Activated CD4-positive, alpha-beta T cell treated with anti-CD3 and anti-CD28 coated beads for 36 hours (primary cell): ENCODE data around the gene ZNF823. TPM values are rescaled to one million over a fixed set of nuclear protein-coding genes. Genes with fewer than 3 reads are reported as not detected.

Experiments
- ATAC-seq: fragments of 200-7000 bp; cut with Tn5 transposase; one replicate; pipeline ENCODE4 v1.10.0; 2021; ENCODE audit warnings: mild to moderate bottlenecking, moderate library complexity
- CTCF ChIA-PET: fragments of 350-600 bp; sonication (Branson Sonifier 250); formaldehyde crosslinking; loops from one replicate; lab custom pipeline; 2021; ENCODE audit warnings: antibody characterized with exemption; lab: Charles Lee
- POLR2A ChIA-PET: fragments of 350-600 bp; sonication (Branson Sonifier 250); formaldehyde crosslinking; loops from one replicate; lab custom pipeline; 2021; ENCODE audit warnings: antibody characterized with exemption, inconsistent platforms; lab: Charles Lee
- DNase-seq: peaks from one replicate; pipeline ENCODE4 v3.0.0-alpha.2; 2020
- H3K27ac Mint-ChIP-seq: one replicate; pipeline ENCODE4 v1.8.0; 2021; ENCODE audit warnings: mixed read lengths
- H3K27me3 Mint-ChIP-seq: one replicate; pipeline ENCODE4 v1.8.0; 2021; ENCODE audit warnings: mixed read lengths
- H3K36me3 Mint-ChIP-seq: one replicate; pipeline ENCODE4 v1.8.0; 2021; ENCODE audit warnings: low read depth, mixed read lengths
- H3K4me1 Mint-ChIP-seq: one replicate; pipeline ENCODE4 v1.8.0; 2021; ENCODE audit warnings: mixed read lengths
- H3K4me3 Mint-ChIP-seq: one replicate; pipeline ENCODE4 v1.8.0; 2021; ENCODE audit warnings: mild to moderate bottlenecking, moderate library complexity, mixed read lengths
- H3K9me3 Mint-ChIP-seq: one replicate; pipeline ENCODE4 v1.8.0; 2021; ENCODE audit warnings: low read depth, mixed read lengths
- intact Hi-C, 2 experiments: fragments of 100-400 bp; cut with DNase I in 1 of 2; cut with micrococcal nuclease in 1 of 2; formaldehyde crosslinking; loops; one replicate each; pipeline versions ENCODE4 v1.14.2 to v1.15.1; 2022 to 2024; cut with DNase I, micrococcal nuclease
- total RNA-seq, 2 experiments: library from RNA; stranded (reverse); gene quantifications; one replicate each; pipeline ENCODE4 v1.2.3, GENCODE V29; 2021

Gene ZNF823
- total RNA-seq, 2 experiments from 2014 or later, result 2.9 to 3.0 TPM

GRCh38 chr19:11698231-11698630 is 40.5 kb downstream of the ZNF823 start:
- no peaks in the 10 kb centered on the region for H3K9me3 Mint-ChIP-seq
- POLR2A ChIA-PET, result no interaction called here
- no peak overlapping the region for H3K4me3 Mint-ChIP-seq
- H3K4me1 Mint-ChIP-seq, result peaks cover 8% of the 10 kb centered on the region
- peaks cover 25% of the 10 kb centered on the region for H3K27me3 Mint-ChIP-seq
- H3K27ac Mint-ChIP-seq, result no peak overlapping the region
- DNase-seq, result no peak
- no peak for ATAC-seq
- H3K36me3 Mint-ChIP-seq, result no peaks in the 10 kb centered on the region
- CTCF ChIA-PET, result interaction anchor here (0.8 to 1.0 kb wide), 2 partner anchors 13 to 19 kb away, joined by 3 read pairs; no protein-coding TSS in a partner anchor
- intact Hi-C loops, result no loop called here

DNA sequence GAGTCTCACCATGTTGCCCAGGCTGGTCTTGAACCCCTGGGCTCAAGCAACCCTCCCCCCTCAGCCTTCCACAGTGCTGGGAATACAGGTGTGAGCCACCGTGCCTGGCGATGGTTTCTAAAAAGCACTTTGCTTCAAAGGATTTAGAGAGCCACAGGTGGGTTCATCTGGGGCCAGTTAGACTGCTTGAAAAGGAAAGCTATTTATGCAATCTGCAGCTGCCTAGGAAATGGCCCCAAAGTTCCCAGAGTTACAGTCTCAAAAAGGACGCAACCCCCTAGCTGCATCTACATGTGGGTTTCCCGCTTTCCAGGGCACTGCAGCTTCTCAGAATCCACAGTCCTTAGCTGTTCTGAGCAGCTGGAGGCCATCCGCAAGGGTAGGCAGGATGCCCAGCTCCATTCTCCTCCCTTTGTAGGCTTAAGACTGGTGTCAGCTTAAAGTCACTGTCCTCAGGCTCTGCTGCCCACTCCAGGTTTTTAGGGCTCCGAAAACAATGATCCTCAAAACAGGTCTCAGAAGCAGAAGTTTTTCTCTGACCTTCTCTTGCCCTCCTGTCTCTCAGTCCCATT is 41.4 kb downstream of the ZNF823 start:
- POLR2A ChIA-PET, result no interaction called here
- Mint-ChIP-seq H3K36me3 (no peaks in the 10 kb centered on the region), H3K9me3 (no peaks in the 10 kb centered on the region), H3K4me1 (peaks cover 10% of the 10 kb centered on the region), H3K4me3 (no peak overlapping the region), H3K27me3 (peaks cover 29% of the 10 kb centered on the region), H3K27ac (no peak overlapping the region)
- intact Hi-C loops, result no loop called here
- CTCF ChIA-PET, result interaction anchor here (1.0 to 1.1 kb wide), 2 partner anchors 14 to 18 kb away, joined by 3 read pairs; no protein-coding TSS in a partner anchor
- no peak for DNase-seq
- no peak for ATAC-seq

DNA sequence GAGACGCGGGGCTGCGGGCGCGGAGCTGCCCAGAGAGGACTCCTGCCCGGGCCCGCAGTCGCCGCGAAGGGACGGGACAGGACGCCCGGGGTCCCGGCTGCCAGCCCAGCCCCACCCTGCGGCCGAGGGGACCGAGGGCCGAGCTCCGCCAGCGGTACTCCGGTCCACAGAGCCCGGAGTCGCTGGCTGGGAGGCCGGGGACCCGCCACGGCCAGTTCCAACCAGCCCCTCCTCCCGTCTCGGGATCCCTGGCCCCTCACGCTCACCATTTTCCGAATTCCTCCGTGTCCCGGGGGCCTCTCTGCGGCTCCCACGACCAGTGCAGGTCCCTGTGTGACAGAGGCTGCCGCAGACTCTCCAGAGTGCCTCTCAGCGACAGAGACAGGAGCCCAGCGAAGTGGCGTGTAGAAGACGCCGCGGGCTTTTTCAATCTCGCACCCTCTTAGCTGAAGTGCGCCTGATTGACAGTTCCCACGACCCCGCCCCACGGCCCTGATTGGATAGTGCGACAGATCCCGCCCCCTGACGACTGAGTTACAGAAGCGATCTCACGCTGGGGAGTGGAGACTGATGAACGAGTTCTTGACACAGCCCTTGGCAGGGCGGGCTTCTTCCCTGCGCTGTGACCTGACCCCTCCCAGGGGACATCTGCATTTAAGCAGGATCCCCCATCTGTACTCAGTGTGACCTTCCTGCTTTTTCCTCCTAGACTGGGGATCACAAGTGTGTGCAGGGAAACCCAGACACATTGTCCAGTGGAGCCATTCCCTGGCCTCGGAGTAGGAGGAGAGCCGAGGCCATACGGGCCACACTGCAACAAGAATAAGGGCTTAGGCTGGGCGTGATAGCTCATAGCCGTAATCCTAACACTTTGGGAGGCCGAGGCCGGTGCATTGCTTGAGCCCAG is 44.0 kb downstream of the ZNF823 start:
- H3K36me3 Mint-ChIP-seq, result no peaks in the 10 kb centered on the region
- peaks cover 10% of the 10 kb centered on the region for H3K4me1 Mint-ChIP-seq
- peak overlapping the region; percentile 84 for H3K4me3 Mint-ChIP-seq
- intact Hi-C loops, result loop anchor here (1.0 to 2.0 kb wide), 4 partner anchors 44 to 120 kb away; partner anchors contain the start of genes ZNF823 (in 2 of the 2), ZNF440 (in 1 of the 2) and ZNF441 (in 1 of the 2)
- H3K9me3 Mint-ChIP-seq, result no peaks in the 10 kb centered on the region
- ATAC-seq (peak; percentile 99), DNase-seq (peak; percentile 96)
- CTCF ChIA-PET, result interaction anchor here (0.6 to 1.6 kb wide), 4 partner anchors 16 to 103 kb away, joined by 3 to 5 read pairs (median 3); partner anchors contain the start of gene ZNF491
- peaks cover 28% of the 10 kb centered on the region for H3K27me3 Mint-ChIP-seq
- H3K27ac Mint-ChIP-seq, result peak overlapping the region; percentile 84
- POLR2A ChIA-PET, result interaction anchor here (0.6 kb wide), 1 partner anchor 746 kb away, joined by 7 read pairs; the partner anchor contains the start of gene ZNF443

GRCh38 chr19:11693505-11694499 is 44.9 kb downstream of the ZNF823 start:
- Mint-ChIP-seq H3K4me1 (peaks cover 10% of the 10 kb centered on the region), H3K4me3 (peak overlapping the region; percentile 84), H3K9me3 (no peaks in the 10 kb centered on the region), H3K27me3 (peaks cover 27% of the 10 kb centered on the region), H3K36me3 (no peaks in the 10 kb centered on the region), H3K27ac (no peak overlapping the region)
- ATAC-seq (peak; percentile 13), DNase-seq (no peak)
- POLR2A ChIA-PET, result interaction anchor here (0.6 kb wide), 2 partner anchors 14 to 747 kb away, joined by 5 to 7 read pairs; partner anchors contain the start of gene ZNF443
- intact Hi-C loops, result loop anchor here (2.0 kb wide), 3 partner anchors 45 to 121 kb away; partner anchors contain the start of genes ZNF823 (in 2 of the 2), ZNF440 (in 1 of the 2) and ZNF441 (in 1 of the 2)
- CTCF ChIA-PET, result interaction anchor here (1.0 to 1.6 kb wide), 2 partner anchors 41 to 104 kb away, joined by 3 to 5 read pairs; partner anchors contain the start of gene ZNF491

DNA sequence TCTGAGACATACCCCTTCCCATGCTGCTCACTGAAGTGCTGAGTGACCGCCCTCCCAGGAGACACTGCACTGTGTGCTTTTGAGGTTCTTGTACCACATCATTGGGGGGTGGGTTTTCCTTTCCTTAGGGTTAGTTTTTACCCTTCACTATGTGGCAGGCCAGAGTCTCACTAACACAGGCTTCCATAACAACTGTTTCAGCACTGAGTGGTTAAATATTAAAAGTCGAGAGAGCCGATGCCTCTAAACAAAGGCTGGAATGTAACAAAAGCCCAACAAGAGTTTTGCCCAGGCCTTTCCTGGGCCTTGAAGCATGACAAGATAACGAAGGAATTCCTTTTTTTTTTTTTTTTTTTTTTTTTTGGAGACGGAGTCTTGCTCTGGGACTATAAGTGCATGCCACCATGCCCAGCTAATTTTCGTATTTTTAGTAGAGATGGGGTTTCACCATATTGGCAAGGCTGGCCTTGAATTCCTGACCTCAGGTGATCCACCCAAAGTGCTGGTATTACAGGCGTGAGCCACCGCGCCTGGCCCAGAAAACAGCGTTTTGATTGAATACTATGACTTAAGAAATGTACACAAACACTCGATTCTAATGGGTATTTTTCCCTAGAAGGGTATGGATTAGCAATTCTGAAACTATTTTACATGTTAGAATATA is 46.5 kb downstream of the ZNF823 start:
- Mint-ChIP-seq H3K27me3 (peaks cover 29% of the 10 kb centered on the region), H3K9me3 (peaks cover under 1% of the 10 kb centered on the region)
- POLR2A ChIA-PET, result no interaction called here

DNA sequence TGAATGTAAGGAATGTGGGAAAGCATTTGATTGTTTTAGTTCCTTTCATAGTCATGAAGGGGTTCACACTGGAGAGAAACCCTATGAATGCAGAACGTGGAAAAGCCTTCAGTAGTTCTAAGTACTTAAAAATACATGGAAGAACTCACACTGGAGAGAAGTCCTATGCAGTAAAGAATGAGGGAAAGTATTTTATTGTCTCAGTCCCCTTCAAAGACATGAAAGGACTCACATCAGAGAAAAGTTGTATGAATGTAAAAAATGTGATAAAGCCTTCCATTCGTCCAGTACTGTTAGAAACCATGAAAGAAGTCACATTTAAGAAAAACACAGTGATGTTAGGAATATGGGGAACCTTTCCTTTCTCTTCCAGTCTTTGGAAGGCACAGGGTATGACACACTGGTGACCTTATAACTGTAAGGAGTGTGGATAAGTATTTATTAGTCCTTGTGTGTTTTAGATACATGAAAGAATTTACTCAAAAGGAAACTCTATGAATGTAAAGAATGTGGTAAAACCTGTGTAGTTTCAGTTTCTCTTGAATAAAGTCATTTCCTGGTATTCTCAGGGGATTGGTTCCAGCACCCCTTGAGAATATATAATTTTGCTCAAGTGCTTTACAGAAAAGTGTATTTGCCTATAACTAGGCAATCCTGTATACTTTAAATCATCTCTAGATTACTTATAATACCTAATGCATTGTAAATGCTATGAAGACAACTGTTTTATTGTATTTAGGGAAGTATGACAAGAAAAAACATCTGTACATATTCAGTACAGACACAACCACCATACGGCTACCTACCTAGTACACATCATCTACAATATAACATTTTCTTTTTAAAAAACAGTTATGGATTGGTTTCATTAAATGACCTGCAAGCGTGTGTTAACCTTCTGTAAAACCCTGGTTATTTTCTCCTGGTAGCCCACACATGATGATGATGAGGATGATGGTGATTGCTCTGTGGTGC is 52.8 kb downstream of the ZNF823 start:
- H3K36me3 Mint-ChIP-seq, result peaks cover 7% of the 10 kb centered on the region
- ChIA-PET POLR2A (no interaction called here), CTCF (no interaction called here)
- no peak overlapping the region for H3K27ac Mint-ChIP-seq
- peaks cover 7% of the 10 kb centered on the region for H3K4me1 Mint-ChIP-seq
- intact Hi-C loops, result loop anchor here in 1 of 2 experiments (10.0 kb wide), 1 partner anchor 329 kb away; no protein-coding TSS in a partner anchor
- ATAC-seq (peak; percentile 74), DNase-seq (no peak)
- H3K9me3 Mint-ChIP-seq, result peaks cover 21% of the 10 kb centered on the region
- peaks cover 8% of the 10 kb centered on the region for H3K27me3 Mint-ChIP-seq
- no peak overlapping the region for H3K4me3 Mint-ChIP-seq

More for the DNA sequence above, 46.5 kb downstream of the ZNF823 start:
- CTCF ChIA-PET, result no interaction called here
- Mint-ChIP-seq H3K4me1 (peaks cover 10% of the 10 kb centered on the region), H3K36me3 (no peaks in the 10 kb centered on the region), H3K4me3 (no peak overlapping the region), H3K27ac (no peak overlapping the region)
- intact Hi-C loops, result no loop called here
- DNase-seq (peak; percentile 10), ATAC-seq (no peak)

DNA sequence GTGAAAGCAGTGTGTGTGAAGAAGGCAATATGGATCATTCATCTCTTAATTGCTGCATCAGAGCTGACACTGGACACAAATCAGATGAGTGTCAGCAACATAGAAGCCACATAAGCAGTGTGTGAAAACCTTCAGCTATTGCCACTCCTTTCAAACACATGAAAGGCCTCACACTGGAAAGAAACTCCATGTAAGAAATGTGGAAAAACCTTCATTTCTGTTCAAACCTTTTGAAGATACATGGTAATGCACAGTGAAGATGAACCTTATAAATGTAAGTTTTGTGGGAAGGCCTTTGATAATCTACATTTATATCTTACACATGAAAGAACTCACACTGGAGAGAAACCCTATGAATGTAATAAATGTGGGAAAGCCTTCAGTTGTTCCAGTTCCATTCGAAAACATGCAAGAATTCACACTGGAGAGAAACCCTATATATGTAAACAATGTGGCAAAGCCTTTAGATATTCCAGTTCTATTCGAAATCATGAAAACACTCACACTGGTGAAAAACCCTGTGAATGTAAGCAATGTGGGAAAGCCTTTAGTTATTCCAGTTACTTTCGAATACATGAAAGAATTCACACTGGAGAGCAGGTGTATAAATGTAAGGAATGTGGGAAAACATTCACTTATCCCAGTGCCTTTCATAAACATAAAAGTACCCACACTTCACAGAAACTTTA is 53.6 kb downstream of the ZNF823 start:
- Mint-ChIP-seq H3K27ac (no peak overlapping the region), H3K9me3 (peaks cover 23% of the 10 kb centered on the region), H3K4me3 (no peak overlapping the region), H3K27me3 (peaks cover 8% of the 10 kb centered on the region), H3K36me3 (peaks cover 8% of the 10 kb centered on the region), H3K4me1 (peaks cover 7% of the 10 kb centered on the region)
- ChIA-PET CTCF (no interaction called here), POLR2A (no interaction called here)
- DNase-seq, result no peak
- no peak for ATAC-seq
- intact Hi-C loops, result loop anchor here in 1 of 2 experiments (10.0 kb wide), 1 partner anchor 330 kb away; no protein-coding TSS in a partner anchor

DNA sequence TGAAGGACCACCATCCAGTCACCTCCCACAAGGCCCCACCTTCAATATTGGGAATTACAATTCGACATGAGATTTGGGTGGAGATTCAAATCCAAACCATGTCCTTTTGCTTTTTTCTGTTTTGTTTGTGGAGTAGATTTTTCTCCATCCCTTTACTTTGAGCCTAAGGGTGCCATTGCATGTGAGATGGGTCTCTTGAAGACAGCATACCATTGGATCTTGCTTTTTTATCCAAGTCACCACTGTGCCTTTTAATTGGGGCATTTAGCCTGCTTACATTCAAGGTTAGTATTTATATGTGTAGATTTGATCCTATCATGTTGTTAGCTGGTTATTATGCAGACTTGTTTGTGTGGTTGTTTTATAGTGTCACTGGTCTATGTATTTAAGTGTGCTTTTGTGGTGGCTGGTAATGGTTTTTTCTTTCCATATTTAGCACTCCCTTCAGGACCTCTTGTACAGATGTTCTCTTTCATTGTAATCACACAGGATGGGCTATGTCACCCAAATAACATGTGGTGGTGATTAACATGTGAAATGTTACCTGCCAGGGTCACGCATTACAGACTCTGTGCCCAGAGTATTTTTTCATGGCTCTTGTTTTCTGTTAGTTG is 58.0 kb downstream of the ZNF823 start:
- Mint-ChIP-seq H3K4me3 (no peak overlapping the region), H3K36me3 (peaks cover 9% of the 10 kb centered on the region), H3K4me1 (peaks cover 2% of the 10 kb centered on the region), H3K27me3 (peaks cover 9% of the 10 kb centered on the region), H3K27ac (no peak overlapping the region), H3K9me3 (peaks cover 26% of the 10 kb centered on the region)
- DNase-seq, result no peak
- ChIA-PET CTCF (no interaction called here), POLR2A (no interaction called here)
- no peak for ATAC-seq
- intact Hi-C loops, result loop anchor here in 1 of 2 experiments (10.0 kb wide), 1 partner anchor 334 kb away; no protein-coding TSS in a partner anchor

DNA sequence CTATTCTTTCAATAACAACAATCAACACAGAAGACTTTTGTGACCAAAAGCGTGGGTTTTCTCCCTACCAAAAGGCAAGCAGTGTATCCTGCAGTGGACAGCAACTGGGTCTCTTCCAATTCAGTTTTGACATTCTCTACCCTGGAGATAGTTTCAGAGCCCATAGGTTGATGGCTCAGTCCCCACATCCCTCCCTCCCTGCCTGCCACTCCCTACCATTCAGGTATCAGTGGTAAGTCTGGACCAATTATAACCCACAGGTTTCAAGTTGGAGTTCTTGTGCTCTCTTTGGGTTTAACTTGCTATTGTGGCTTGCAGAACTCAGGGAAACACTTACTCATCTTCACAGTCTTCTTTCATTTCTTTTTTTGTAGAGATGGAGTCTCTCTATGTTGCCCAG is 60.2 kb downstream of the ZNF823 start:
- ATAC-seq (peak; percentile 51), DNase-seq (no peak)
- no peak overlapping the region for H3K27ac Mint-ChIP-seq
- H3K27me3 Mint-ChIP-seq, result peaks cover 22% of the 10 kb centered on the region
- peaks cover 16% of the 10 kb centered on the region for H3K9me3 Mint-ChIP-seq
- peaks cover 4% of the 10 kb centered on the region for H3K36me3 Mint-ChIP-seq
- POLR2A ChIA-PET, result no interaction called here
- CTCF ChIA-PET, result interaction anchor here (1.0 kb wide), 1 partner anchor 20 kb away, joined by 3 read pairs; no protein-coding TSS in a partner anchor
- intact Hi-C loops, result no loop called here
- peaks cover 3% of the 10 kb centered on the region for H3K4me1 Mint-ChIP-seq
- no peak overlapping the region for H3K4me3 Mint-ChIP-seq
